NCI-H1694 treated with DMSO at 0.1 percent for 48 hours (cell line): ENCODE data around the gene KLHL41.
A peak's percentile ranks its signal among the peaks of the same experiment; 100 is the strongest.
"Not testable (repeated sequence)": the region's sequence is repeated elsewhere in the genome, so short reads cannot be mapped to it uniquely, and the experiment has no call there.

Experiments
- DNase-seq: peaks from one replicate; lab custom pipeline; 2025; lab: John Stamatoyannopoulos, UW

Gene KLHL41

DNA sequence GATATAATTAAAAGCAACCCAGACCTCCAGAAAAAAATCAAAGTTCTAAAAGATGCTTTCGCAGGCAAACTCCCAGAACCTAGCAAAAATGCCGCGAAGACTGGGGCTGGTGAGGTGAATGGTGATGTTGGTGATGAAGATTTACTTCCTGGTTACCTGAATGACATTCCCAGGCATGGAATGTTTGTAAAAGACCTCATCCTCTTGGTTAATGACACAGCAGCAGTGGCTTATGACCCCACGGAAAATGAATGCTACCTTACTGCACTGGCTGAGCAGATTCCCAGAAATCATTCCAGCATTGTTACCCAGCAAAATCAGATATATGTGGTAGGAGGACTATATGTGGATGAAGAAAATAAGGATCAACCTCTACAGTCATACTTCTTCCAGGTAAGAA is 994 bp downstream of the KLHL41 start:
- DNase-seq = no peak

- DNase-seq = no peak
Observed at GRCh38 chr2:169511818-169512217, 2.3 kb downstream of the KLHL41 start.

DNA sequence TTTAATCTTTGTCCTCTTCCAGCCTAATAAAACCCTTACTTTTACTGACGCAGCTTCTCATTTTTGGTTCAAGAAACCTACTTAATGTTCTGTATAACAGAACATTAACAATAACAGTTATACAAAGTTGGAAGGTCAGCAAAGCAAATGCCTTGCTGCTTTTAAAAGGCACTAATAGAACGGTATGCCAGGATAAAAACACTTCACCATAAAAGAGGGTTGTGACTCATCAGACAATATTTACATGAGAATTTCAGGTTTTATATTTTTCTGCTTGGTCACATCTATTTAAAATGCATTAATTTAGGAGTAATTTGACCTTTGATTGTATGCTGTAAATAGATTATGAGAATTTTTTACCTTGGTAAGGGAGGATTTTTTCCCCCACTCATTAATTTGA is 3.0 kb downstream of the KLHL41 start:
- no peak for DNase-seq

- no peak for DNase-seq
Observed at GRCh38 chr2:169513094-169513493, 3.6 kb downstream of the KLHL41 start.

DNA sequence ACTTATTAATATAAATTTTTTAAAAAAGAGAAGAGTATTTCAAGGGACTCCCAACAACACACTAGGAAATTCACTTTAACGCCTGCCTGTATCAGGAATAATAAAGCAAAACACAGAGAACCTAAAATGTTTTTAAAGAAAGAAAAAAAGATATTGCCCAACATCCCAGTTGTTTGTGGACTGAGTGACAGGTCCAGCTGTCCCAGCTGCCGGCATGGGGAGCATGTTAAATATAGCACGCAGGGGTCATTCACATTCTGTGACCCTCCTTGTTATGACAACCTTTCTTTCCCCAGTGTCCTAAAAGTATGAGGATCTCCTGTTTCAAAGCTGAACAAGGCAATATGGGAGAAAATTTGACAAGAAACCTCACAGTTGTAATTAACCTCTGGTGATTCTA is 4.4 kb downstream of the KLHL41 start:
- DNase-seq = no peak

DNA sequence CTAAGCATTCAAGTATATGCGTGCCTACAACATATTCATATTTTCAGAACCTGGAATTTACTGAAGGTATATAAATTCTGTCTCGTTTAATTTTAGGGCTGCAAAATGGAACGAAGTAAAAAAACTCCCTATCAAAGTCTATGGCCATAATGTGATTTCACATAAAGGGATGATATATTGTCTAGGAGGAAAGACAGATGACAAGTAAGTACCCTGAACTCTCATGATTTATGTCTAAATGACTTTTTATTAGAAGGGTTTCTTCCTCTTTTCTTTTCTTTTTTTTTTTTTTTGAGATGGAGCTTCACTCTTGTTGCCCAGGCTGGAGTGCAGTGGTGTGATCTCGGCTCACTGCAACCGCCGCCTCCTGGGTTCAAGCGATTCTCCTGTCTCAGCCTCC is 5.3 kb downstream of the KLHL41 start:
- DNase-seq = peak; percentile 1

- DNase-seq = not testable (repeated sequence)
Observed at GRCh38 chr2:169516488-169516995, 7.0 kb downstream of the KLHL41 start.

DNA sequence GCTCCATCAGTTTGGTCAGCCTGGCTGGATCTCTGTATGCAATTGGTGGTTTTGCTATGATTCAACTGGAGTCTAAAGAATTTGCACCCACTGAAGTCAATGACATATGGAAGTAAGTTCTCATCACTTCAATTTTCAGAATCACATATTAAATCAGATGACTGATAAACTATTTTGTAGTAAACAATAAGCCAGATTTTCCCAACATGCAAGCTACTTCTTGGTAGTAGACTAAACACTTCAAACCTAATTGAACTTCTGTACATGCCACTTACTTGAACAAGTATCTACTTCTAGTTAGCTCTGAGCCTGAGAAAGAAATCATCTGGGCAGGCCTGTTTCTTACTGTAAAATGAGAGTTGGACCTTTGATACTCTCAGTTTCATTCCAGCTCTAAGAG is 11.4 kb downstream of the KLHL41 start:
- no peak for DNase-seq

DNA sequence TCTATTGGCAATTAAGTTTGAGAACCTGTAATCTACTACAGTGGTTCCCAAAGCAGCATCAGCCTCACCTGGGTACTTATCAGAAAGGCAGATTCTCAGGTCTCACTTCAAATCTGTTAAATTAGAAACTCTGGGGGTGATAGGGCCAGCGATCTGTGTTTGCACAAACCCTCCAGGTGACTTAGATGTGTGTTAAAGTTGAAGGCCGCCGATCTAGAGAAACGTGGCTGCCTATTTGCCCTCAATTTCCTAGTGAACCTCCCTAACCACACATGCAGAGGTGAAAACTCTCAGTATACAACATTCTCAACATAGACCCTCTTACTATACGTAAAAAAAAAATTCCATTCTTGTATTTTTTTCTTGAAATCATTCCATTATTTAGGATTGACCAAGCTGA is 14.2 kb downstream of the KLHL41 start:
- DNase-seq = no peak

DNA sequence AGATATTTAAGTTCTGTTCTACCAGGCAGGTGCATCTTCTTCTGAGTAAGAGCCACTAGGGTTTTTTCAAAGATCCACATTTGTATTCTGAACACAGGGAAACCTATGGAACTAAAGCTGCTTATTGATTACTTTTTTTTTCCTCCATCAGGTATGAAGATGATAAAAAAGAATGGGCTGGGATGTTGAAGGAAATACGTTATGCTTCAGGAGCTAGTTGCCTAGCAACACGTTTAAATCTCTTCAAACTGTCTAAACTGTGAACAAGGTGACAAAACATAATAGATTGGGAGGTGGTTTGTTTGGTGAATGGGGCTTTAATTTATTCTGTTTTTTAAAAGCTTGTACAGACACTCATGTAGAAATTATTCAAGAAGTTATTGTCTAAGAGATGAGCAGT is 15.9 kb downstream of the KLHL41 start:
- no peak for DNase-seq

DNA sequence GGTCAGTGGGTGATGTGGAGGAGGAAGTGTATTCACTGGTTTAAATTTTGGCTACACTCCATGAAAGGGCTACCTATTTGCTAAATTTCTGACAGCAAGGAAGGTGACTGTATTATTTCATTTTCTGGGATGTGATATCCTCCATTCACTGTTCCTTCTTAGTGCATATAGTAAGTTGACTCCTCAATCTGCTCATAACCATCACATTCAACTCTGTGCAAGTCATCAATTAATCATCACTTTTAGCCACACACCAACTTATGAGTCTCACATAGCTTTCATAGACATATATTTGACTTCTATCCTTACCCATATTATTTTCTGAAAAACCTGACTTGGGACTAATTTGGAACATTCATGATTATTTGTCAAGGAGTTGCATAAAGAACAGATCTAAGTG is 16.9 kb downstream of the KLHL41 start:
- no peak for DNase-seq

DNA sequence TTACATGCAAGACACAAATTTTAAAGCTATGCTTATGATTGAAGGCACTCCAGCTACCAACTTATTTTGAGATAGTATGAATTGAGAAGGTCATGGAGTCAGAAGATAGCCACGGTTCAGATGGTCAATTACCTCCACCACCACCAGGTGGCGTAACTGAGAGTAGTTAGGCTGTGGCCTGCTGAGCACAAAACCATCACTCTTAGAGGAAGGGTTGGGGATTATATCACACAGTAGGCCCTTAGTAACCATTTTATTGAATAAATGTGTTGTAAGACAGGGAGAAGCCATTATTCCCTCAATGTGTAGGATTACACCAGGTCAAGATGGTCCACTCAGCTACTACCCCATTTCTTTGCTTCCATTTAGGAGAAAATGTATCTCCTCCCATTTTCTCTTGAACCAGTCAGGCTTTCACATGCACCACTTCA is 18.8 kb downstream of the KLHL41 start:
- peak; percentile 36 for DNase-seq

DNA sequence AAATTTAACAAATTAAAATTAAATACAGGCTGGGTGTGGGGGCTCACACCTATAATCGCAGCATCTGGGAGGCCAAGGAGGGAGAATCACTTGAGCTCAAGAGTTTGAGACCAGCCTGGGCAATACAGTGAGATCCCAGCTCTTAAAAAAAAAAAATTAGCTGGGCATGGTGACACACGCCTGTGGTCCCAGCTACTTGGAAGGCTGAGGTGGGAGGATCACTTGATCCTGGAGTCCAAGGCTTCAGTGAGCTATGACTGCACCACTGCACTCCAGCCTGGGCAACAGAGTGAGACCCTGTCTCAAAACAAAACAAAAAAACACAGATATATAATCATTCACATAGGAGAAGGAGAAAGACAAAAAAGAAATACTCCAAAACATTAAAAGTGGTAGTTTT is 30.0 kb downstream of the KLHL41 start:
- DNase-seq = not testable (repeated sequence)

DNA sequence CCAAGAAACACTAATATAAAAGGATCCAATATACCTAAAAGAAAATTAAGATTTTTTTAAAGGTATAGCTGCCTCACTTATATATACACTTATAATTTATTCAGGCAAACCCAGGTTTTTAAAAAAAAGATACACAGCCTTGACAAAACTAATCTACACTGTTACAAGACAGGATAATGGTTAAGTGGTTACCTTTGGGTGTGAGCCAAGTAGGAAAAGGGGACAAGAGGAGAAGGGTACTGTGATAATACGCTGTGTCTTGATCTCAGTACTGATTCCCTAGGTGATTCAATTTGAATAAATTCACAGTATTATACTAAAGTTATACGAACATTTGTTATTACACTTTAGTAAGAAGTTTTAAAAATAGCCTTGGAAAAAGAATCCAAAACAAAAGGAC is 30.6 kb downstream of the KLHL41 start:
- no peak for DNase-seq

DNA sequence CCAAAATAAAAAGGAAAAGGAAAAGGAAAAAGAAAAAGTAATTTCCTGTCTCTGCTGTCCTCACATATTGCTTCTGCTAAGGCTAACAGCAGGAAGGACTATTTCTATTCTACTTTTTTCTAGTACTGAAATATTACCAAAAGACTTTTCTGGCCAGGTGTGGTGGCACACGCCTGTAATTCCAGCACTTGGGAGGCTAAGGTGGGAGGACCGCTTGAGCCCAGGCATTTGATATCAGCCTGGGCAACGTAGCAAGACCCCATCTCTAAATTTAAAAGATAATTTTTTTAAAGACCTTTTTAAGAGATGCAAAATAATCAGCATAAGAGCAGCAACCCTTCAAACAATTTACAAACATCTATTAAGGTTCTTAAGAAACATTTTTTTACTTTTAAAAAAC is 32.9 kb downstream of the KLHL41 start:
- DNase-seq = no peak

DNA sequence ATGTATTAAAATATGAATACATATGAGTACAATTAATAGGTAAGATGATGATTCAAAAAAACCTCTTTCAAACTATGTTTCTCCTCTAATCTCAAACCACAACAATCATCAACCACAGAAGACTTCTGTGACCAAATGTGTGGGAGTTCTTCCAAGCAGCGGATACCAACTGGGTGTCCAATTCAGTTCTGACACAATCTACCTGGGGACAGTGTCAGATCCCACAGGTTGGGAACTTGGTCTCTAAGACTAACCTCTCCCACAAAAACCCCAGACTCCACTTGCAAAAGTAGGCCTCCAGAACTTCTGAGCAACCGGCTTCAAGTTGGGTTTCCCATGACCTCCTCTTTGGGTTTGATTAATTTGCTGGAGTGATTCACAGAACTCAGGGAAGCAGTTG is 37.3 kb downstream of the KLHL41 start:
- no peak for DNase-seq

GRCh38 chr2:169561364-169561763 is 51.9 kb downstream of the KLHL41 start:
- peak; percentile 11 for DNase-seq

GRCh38 chr2:169562084-169562483 is 52.6 kb downstream of the KLHL41 start:
- DNase-seq = not testable (repeated sequence)

DNA sequence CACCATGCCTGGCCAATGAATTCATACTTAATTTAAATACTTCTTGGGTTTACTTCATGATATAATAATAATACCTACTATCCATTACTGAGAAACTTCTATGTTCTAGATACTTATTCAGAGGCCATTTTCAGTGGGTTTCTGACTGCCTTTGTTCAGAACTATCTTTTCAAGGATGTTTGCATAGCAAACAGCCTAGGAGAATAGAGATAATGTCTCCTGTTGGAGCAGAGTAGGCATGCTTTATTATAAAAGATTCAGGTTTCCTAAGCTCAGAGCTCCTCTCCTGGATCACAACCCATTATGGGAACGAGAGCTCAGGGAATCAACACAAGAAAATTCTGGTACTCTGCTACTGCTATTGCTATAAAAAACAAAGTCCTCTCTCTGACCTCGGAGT is 53.0 kb downstream of the KLHL41 start:
- DNase-seq = peak; percentile 3

DNA sequence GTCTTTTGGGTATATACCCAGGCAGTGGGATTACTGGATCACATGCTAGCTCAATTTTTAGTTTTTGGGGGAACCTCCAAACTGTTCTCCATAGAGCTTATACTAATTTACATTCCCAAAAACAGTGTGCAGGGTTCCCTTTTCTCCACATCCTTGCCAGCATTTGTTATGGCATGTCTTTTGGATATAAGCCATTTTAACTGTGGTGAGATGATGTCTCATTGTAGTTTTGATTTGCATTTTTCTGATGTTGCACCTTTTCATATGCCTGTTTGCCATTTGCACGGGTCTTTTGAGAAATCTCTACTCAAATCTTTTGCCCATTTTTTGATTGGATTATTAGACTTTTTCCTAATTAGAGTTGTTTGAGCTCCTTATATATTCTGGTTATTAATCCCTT is 56.2 kb downstream of the KLHL41 start:
- no peak for DNase-seq

DNA sequence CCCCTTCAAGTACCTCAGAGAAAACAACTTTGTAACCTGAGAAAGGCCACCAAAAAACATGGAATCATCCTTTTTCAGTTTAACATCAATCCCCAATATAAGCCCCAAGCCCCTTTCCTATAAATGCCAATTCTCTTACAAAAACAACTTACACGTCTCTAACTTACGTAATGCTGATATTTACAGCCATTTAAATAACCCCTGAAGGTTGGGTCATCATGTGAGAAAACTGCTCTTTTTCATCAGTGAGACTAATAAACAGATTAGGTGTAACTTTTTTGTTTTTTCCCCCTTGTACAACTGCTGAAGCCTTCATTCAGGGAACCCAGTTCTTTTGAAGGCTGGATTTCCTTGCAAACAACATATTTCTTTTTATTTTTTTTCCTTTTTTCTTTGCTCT is 60.4 kb downstream of the KLHL41 start:
- DNase-seq = no peak

- not testable (repeated sequence) for DNase-seq
Observed at GRCh38 chr2:169570752-169571151, 61.2 kb downstream of the KLHL41 start.

GRCh38 chr2:169571571-169571970 is 62.1 kb downstream of the KLHL41 start:
- no peak for DNase-seq

DNA sequence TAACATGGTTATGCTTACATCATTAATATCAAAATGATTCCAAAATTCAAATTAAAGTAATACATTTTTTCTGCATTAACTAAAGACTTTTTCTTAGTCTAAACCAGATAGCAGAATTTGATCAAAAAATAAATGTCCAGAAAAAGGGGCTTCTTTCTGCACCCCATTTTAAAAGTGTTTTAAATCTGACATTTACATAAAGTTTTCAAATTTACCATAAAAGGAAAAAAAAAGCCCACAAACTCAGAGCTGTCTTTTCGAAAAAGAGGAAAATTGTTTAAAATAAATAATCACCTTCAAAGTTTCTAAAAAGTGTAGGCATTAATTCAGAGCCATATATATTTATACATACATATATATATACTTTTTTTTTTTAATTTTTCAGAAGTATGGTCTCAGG is 62.7 kb downstream of the KLHL41 start:
- DNase-seq = no peak

DNA sequence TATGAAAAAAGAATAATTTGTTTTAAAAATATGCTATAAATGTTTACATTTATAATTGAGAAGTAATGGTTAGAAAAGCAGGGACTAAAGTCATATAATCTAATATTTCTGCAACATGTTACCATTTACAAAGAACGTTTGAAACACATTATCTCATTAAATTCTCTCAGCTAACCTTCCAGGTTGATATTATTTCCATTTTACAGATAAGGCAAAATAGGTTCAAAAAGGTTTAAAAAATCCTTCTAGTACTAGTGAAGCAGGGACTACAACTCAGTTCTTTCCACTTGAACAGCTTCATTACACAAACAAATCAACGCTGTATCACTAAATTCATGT is 63.3 kb downstream of the KLHL41 start:
- no peak for DNase-seq
